SIG-M5 (cell line): ENCODE data around the gene RIMS4.

Experiments
- DNase-seq: peaks from one replicate; lab custom pipeline; 2025; lab: John Stamatoyannopoulos, UW

Gene RIMS4

GRCh38 chr20:44742304-44743079, 67.9 kb downstream of the RIMS4 start:
- no peak for DNase-seq

DNA sequence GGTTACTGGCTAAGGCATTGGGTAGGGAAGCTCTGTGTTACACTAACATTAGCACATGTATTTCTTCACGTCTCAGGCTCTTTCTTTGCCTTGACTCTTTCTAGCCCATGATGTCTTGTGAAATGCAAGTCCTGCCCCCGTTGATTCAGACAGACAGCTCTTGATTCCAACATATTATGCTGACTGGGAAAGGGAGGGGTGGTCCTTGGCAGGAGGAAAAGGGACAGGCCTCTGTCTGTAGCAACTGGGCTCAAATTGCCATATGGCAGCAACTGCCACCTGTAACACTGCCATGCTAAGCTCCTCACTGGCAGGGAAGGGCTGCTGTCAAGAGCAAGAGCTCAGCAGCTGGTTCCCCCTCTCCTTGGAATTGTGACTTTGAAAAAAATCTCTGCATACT, 70.4 kb downstream of the RIMS4 start:
- no peak for DNase-seq

- DNase-seq = peak; percentile 16
Observed at GRCh38 chr20:44738813-44739477, 71.4 kb downstream of the RIMS4 start.

GRCh38 chr20:44737116-44737515, 73.2 kb downstream of the RIMS4 start:
- no peak for DNase-seq

DNA sequence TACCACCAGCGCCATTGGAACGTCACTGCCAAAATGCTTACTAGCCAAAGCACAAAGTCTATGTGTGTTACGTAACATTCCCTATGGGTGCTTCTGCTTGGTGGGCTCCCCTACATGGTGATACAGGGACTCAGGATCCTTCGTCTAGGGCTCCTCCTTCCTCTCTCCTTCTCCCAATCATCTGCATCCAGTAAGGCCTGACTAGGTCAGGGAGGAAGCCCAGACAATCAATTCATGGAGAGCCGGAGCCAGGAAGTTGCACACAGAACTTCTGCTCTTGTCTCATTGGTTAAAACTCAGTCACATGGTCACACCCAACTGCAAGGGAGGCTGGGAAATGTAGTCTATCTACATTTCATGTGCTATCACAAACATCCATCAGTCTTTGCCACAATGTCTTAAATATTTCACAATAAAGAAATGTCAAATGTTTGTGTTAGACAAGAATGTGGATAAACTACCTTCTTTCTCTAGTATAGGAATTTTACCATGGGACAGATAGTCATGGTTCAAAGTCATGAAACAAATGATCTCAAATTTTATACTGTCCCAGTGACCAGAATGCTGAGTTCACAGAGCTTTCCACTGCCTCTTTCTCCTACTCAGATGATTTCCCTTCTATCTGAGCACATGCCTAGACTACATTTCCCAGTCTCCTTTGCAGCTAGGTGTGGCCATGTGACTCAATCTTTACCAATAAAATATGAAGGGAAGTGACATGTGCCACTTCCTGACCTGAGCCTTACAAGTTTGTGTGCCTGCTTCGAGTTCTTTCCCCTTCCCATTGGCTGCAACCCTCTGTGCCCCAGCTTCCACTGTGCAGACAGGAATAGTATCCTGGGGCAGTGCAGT, 74.0 kb downstream of the RIMS4 start:
- DNase-seq = peak; percentile 75

DNA sequence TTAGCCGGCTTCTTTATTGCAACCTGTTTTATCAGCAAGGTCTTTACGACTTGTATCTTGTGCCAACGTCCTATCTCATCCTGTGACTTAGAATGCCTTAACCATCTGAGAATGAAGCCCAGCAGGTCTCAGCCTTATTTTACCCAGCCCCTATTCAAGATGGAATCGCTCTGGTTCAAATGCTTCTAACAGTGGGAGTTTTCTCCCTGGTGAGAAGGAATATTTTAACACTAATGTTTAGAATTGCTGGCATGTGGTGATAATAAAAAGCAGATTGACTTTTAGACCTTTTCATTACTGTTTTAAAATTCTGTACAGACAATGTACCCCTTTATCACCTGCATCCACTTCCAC, 74.6 kb downstream of the RIMS4 start:
- DNase-seq = no peak

DNA sequence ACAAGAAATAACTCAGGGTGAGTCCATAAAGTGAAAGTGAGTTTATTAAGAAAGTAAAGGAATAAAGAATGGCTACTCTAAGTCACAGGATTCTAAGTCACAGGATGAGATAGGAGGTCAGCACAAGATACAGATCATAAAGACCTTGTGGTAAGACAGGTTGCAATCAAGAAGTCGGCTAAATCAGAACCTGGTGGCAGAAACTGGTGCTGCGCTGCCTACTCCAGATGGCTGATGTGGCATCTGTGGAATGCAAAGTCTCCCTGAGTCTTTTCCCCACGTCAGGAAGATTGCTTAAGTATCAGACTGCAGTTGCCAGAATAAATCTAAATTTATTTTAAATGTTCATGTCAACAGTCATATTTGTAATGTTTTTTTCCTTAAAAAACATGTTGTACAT, 75.4 kb downstream of the RIMS4 start:
- no peak for DNase-seq

DNA sequence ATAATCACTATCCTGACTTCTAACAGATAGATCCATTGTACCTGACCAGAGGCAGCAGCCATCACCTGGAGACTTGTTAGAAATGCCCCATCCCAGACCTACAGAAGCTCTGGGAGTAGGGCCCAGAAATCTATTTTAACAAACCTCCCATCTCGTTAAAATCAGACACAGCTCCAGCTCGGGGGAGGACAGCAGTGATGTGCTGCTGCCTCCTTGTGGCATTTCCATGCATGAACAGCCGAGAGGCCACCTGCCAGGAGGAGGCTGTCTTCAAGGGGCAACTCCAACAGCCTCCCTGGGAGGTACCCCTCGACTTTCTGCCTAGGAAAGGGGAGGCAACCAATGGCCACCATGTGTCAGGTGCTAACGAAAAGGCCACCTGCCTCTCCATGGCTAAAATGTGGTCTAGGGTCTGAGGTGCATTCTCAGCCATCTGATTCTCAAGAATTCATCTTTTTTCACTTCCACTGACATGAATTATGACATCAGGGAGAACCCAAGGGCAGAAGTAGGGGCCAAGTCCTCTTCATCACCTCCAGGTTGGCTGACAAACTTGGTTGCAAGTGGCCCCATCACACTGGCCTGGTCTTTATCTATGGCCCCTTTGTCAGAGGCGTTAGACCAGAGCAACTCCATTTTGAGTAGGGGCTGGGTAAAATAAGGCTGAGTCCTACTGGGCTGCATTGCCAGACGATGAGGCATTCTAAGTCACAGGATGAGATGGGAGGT, 76.8 kb downstream of the RIMS4 start:
- DNase-seq = no peak

GRCh38 chr20:44732327-44732726, 78.0 kb downstream of the RIMS4 start:
- DNase-seq = no peak

- DNase-seq = no peak
Observed at GRCh38 chr20:44731657-44732056, 78.7 kb downstream of the RIMS4 start.

GRCh38 chr20:44730441-44730840, 79.9 kb downstream of the RIMS4 start:
- no peak for DNase-seq

GRCh38 chr20:44728801-44729443, 81.4 kb downstream of the RIMS4 start:
- DNase-seq = no peak

DNA sequence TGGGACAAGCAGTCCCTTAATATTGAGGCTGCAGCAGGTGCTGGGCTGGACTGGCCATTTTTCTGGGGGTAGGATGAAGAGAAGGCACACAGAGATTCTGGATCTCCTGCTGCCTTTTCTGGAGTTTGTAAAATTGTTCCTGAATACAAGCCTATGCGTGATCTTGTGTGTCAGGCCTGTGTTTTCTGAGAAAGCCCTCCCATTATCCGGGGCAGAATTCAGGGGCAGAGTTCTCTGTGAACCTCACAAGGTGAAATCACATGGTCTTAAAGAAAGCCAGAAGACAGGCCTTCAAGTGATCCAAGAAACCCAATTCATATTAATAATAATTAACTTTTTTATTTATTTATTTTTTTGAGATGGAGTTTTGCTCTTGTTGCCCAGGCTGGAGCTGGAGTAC, 82.7 kb downstream of the RIMS4 start:
- no peak for DNase-seq

GRCh38 chr20:44727039-44727438, 83.3 kb downstream of the RIMS4 start:
- DNase-seq = no peak

- no peak for DNase-seq
Observed at GRCh38 chr20:44725837-44726236, 84.5 kb downstream of the RIMS4 start.

- DNase-seq = no peak
Observed at GRCh38 chr20:44724423-44725091, 85.8 kb downstream of the RIMS4 start.

DNA sequence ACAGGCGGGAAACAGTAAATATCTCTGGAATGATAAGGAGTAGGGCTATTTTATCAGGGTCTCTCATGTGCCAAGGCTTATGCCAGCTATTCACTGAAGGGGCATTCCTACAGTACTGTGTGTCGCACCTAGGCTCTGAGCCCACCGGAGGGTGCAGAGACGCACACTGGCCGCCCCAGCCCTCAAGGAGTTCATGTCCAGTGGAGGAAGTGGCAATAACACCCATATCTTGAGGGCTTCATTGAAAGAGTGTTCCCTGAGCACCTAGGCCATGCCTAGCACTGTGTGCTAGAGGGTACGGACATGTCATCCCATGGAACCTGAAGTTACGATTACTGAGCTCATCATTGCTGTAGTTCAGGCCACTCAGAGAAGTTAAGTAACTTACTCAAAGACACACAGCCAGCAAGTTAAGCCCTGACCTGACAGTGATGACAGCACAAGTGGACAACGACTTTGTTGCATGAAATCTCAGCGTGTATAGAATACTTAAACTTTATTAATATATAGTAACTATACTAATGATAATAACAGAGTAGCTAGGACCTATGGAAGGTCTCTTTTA, 86.5 kb downstream of the RIMS4 start:
- no peak for DNase-seq

DNA sequence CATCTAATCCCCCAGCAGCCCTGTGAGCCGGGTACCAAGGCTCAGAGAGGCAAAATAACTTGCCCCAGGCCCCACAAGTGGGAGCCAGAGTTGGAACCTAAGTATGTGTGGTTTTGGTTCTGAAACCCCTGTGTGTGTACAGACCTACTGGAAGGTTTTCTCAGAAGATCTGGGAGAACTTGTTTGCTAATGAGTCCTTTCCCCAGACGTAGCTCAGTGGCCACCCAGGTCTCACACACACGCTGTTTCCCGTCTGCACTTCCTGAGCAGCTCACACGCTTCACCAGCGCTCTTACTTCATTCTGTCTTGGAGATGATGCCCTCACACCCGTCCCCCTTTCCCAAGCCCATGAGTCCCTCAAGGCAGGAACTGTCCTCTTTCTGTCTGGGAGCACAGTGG, 87.0 kb downstream of the RIMS4 start:
- DNase-seq = no peak

GRCh38 chr20:44722990-44723389, 87.4 kb downstream of the RIMS4 start:
- DNase-seq = no peak

- no peak for DNase-seq
Observed at GRCh38 chr20:44721785-44722054, 88.6 kb downstream of the RIMS4 start.
